Spinal cord (tissue), 10 donors: Measurements from ENCODE around the gene ZER1. TPM values are rescaled to one million over a fixed set of nuclear protein-coding genes. Genes with fewer than 3 reads are reported as not detected.

ENCODE experiments used
- DNase-seq, 6 donors: peaks; one replicate each; pipeline versions ENCODE4 v3.0.0 to v3.0.0-alpha.2; 2013 to 2015; ENCODE audit warnings: low spot score in 6 of 6, low read depth in 4 of 6
- H3K27ac ChIP-seq: one replicate; pipeline ENCODE4 v1.5.1; 2013; ENCODE audit warnings: low read depth, low read length, control low read depth
- H3K27me3 ChIP-seq: one replicate; pipeline ENCODE4 v1.6.1; 2013; ENCODE audit warnings: low read length; ENCODE audit not compliant: control insufficient read depth, insufficient read depth
- H3K36me3 ChIP-seq: one replicate; pipeline ENCODE4 v1.6.1; 2013; ENCODE audit warnings: low read length; ENCODE audit not compliant: control insufficient read depth, insufficient read depth
- H3K4me1 ChIP-seq: one replicate; pipeline ENCODE4 v1.6.1; 2013; ENCODE audit warnings: low read length; ENCODE audit not compliant: control insufficient read depth, insufficient read depth
- H3K4me3 ChIP-seq: one replicate; pipeline ENCODE4 v1.5.1; 2013; ENCODE audit warnings: low read depth, low read length, control low read depth
- H3K9me3 ChIP-seq: one replicate; pipeline ENCODE4 v1.6.1; 2013; ENCODE audit warnings: low read length; ENCODE audit not compliant: control insufficient read depth, insufficient read depth
- WGBS: methylation state at CpG from one replicate; pipeline ENCODE4 v1.1.5; 2013; ENCODE audit warnings: missing lambda C conversion rate; ENCODE audit not compliant: insufficient coverage; 5-methylcytosine and 5-hydroxymethylcytosine counted together
- long read RNA-seq, 4 donors: transcript quantifications; one replicate each; lab custom pipeline, GENCODE V29; 2026
- polyA plus RNA-seq, 2 donors: library from polyadenylated mRNA; unstranded; fragments of 120-200 nt; gene quantifications; one replicate each; pipeline ENCODE4 v1.2.1, GENCODE V29; 2013; ENCODE audit not compliant: insufficient read length in 2 of 2
- total RNA-seq, 2 donors: library from RNA; depleted of rRNA in 1 of 2; stranded (reverse); fragments of 120-200 nt in 1 of 2; fragments of >200 nt in 1 of 2; gene quantifications; one replicate each; pipeline versions ENCODE4 v1.2.3 to v1.2.4, GENCODE V29; 2013 to 2014
- donor health status: healthy.

ZER1 gene
- total RNA-seq = 10 to 100 TPM; 23.1 to 34.1 TPM
- 10 to 100 TPM; 51.5 to 55.3 TPM for polyA plus RNA-seq
- long read RNA-seq, donor 1, full-length matches to known transcripts = 4 of 20 reads
- long read RNA-seq, donor 1, partial matches to known transcripts = 6 of 20 reads
- long read RNA-seq, donor 1, other reads (novel, unspliced or antisense) = 10 of 20 reads
- long read RNA-seq, donor 2, full-length matches to known transcripts = 2 of 2 reads
- long read RNA-seq, donor 2, partial matches to known transcripts = 0 of 2 reads
- long read RNA-seq, donor 2, other reads (novel, unspliced or antisense) = 0 of 2 reads
- long read RNA-seq, donor 3, full-length matches to known transcripts = 3 of 8 reads
- long read RNA-seq, donor 3, partial matches to known transcripts = 0 of 8 reads
- long read RNA-seq, donor 3, other reads (novel, unspliced or antisense) = 5 of 8 reads
- long read RNA-seq, donor 4, full-length matches to known transcripts = 3 of 3 reads
- long read RNA-seq, donor 4, partial matches to known transcripts = 0 of 3 reads
- long read RNA-seq, donor 4, other reads (novel, unspliced or antisense) = 0 of 3 reads

DNA sequence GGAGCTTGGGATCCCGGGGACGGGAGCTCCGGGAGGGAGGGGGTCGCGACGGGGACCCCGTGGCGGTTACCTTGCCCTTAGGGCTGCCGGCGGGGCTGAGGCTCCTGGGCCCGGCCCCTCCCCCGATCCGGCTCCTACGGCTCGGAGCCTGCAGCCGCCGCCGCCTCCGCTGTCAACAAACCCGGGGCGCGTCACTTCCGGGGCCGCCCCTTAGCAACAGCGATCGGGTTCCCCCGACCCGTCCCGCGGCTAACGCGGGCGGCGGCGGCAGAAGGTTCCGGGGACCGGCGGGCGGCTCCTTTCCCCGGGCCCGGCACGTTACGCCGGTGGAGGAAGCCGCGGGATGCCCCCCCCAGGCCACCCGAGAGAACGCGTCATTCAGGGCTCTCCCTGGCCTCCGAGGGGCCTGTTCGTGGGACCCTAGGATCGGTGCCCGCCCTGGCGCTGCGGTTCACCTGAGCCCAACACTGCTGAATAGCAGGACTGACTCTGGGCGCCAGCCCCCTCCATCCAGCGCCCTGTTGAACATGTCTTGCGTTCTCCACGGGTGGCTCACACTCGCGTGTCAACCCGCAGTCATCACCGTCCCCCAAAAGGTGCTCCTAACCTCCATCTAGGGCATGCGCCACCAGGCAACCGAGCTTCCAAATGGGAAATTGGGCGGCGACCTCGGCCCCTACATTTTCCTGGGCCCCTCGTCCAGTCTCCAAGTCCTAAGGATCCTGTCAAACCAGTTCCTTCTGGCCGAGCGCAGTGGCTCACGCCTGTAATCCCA, at the start of gene ZER1:
TSS of gene ZER1 (minus strand) at position 183 of the 775 bp plus-strand sequence. CDS start 16,362 bp downstream, outside the sequence.
- Histone ChIP-seq H3K9me3 (peaks cover 2% of the 10 kb centered on the region), H3K27ac (peak within 1 kb of the TSS; percentile 90), H3K4me3 (peak within 1 kb of the TSS; percentile 92), H3K36me3 (peaks cover 16% of the 10 kb centered on the region), H3K4me1 (peaks cover 28% of the 10 kb centered on the region), H3K27me3 (no peaks in the 10 kb centered on the region)
- whole genome bisulfite sequencing = under 1% methylated on average over 72 of the region's 72 CpGs
- peak; percentile 72 to 97 (median 84) for DNase-seq

DNA sequence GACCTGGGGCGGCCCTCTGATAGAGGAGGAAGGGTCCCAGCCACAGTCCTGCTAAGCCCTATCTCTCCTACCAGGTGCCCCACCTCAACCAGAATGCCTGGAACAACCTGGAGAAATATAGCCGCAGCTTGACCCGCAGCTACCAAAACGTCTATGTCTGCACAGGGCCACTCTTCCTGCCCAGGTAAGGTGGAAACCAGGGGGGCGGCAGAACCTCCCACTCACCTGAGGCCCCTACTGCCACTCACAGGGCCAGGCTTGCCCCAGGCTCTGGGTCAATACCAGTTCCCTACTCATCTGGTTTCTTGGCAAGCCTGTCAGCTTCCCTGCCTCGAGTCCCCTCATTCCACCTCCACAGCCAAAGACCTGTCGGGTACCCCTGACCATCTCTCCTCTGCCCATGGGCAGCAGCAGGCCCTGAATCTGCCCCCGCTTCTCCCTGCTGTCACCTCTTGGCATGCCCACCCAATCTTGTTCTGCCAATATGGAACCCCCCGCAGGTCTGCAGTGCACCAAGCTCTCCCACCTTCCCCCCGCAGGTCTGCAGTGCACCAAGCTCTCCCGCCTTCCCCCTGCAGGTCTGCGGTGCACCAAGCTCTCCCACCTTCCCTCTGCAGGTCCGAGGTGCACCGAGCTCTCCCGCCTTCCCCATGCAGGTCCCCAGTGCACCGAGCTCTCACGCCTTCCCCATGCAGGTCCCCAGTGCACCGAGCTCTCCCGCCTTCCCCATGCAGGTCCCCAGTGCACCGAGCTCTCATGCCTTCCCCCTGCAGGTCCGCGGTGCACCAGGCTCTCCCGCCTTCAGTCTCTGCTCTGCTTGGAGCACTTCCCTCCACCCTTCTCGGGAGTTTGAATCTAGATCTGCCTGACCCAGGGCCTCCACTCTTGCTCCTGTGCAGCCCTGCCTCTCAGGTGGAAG, 49.2 kb upstream of the ZER1 start:
- Histone ChIP-seq H3K4me3 (no peak overlapping the region), H3K4me1 (peaks cover 26% of the 10 kb centered on the region), H3K27me3 (no peaks in the 10 kb centered on the region), H3K27ac (no peak overlapping the region), H3K36me3 (peaks cover 61% of the 10 kb centered on the region), H3K9me3 (no peaks in the 10 kb centered on the region)
- DNase-seq = no peak
- 92% methylated on average over 24 of the region's 24 CpGs for WGBS

DNA sequence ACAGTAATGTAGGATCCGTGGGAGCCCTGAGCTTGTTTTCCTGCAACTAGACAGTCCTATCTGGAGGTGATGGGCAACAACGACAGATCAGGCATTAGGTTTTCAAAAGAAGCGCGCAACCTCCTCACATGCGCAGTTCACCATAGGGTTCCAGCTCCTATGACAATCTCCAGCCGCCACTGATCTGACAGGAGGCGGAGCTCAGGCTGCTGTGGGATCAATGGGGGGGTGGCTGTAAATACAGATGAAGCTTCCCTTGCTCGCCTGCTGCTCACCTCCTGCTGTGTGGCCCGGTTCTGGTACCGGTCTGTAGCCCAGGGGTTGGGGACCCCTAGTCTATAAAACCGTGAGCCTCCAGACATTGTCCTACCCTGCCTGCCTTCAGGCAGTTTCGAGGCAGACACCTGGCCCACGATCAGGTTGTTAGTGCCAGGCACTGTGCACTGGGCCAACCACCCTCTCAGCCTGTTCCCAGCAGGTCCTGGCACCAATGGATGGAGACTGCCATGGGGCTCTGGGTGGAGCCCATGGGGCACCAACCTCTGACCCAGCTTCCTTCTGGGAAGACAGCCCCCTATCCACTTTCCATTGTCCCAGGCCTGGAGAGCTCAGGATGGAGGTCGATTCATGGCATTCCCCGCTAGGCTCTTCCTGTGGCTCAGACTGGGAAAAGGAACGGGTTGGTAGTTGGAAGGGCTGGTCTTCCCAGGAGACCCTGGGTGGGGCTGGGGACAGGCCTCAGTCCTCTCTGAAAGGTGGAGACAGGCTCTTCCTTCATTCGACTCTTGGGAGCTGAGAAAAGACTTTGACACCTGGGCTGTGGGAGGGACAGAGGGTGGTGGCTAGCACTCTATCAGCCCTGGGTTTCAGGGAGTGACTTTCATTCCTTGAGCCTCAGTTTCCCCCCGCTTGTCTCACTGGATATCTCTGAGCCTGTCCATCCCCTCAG, 48.3 kb upstream of the ZER1 start:
- DNase-seq = peak in 3 of 6 donors; percentile 19 to 83 (median 45)
- no peak overlapping the region for H3K27ac ChIP-seq
- WGBS = 64% methylated on average over 11 of the region's 18 CpGs

DNA sequence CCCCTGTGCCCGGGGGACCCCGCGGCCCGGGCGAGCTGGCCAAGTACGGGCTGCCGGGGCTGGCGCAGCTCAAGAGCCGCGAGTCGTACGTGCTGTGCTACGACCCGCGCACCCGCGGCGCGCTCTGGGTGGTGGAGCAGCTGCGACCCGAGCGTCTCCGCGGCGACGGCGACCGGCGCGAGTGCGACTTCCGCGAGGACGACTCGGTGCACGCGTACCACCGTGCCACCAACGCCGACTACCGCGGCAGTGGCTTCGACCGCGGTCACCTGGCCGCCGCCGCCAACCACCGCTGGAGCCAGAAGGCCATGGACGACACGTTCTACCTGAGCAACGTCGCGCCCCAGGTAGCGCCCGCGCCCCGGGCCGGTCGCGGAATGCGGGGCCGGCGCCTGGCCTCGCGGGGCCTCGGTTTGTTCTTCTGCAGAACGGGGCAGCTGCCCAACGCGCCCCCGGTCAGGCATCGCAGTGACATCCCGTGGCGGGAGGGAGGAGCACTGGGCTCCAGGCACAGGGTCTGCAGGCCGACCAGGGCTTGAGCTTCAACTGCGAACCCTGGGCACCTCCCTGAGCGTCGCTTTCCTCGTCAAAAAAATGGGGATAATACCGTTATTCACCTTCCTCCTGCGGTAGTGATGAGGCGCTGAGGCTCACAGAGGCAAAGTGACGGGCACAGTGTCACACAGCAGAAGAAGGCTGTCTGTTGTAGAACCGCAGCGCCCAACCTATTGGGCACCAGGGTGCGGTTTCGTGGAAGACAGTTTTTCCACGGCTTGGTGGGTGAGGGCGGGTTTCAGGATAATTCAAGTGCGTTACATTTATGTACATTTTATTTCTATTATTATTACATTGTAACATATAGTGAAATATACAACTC, 47.4 kb upstream of the ZER1 start:
- peaks cover 26% of the 10 kb centered on the region for H3K4me1 ChIP-seq
- peaks cover 43% of the 10 kb centered on the region for H3K36me3 ChIP-seq
- no peaks in the 10 kb centered on the region for H3K9me3 ChIP-seq
- 4% methylated on average over 85 of the region's 90 CpGs for WGBS
- H3K4me3 ChIP-seq = peak overlapping the region; percentile 31
- no peak overlapping the region for H3K27ac ChIP-seq
- peak in 3 of 6 donors; percentile 19 to 73 (median 70) for DNase-seq
- H3K27me3 ChIP-seq = no peaks in the 10 kb centered on the region

More for the DNA sequence above, 48.3 kb upstream of the ZER1 start:
- peaks cover 52% of the 10 kb centered on the region for H3K36me3 ChIP-seq
- peak overlapping the region; percentile 31 for H3K4me3 ChIP-seq
- H3K4me1 ChIP-seq = peaks cover 26% of the 10 kb centered on the region
- H3K27me3 ChIP-seq = no peaks in the 10 kb centered on the region
- no peaks in the 10 kb centered on the region for H3K9me3 ChIP-seq

DNA sequence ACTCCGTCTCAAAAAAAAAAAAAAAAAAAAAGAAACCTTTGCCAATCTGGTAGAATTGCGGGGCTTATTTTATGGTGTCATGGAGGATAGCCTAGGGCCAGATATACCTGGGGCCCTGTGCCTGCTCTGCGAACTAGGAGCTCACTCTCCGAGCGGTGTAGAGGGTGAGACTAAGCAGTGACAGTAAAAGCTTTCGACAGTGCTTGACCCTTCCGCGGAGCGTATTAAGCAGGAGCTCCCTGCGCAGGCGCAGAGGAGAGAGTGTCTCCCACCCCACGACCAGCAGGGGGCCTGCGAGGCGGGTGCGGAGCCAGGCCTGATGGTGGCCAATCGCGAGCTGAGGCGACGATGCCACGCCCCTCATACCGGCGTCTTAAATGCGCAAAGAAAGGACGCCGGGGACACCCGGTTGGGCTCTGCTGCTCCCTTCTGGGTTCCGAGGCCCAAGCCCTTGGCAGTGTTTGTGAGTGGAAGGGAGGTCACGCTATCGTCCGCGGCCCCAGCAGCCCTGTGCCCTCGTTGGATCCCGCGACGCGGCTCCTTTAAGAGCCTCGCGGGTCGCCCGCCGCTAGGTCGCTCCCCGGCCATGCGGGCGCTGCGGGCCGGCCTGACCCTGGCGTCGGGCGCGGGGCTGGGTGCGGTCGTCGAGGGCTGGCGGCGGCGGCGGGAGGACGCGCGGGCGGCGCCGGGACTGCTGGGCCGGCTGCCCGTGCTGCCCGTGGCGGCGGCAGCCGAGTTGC, 46.5 kb upstream of the ZER1 start, which contains the start of gene ENDOG:
TSS of gene ENDOG (plus strand) at position 402 of the 740 bp plus-strand sequence. CDS start at position 587, 185 bp downstream.
- peaks cover 26% of the 10 kb centered on the region for H3K4me1 ChIP-seq
- peak within 1 kb of the TSS; percentile 65 for H3K4me3 ChIP-seq
- peaks cover 35% of the 10 kb centered on the region for H3K36me3 ChIP-seq
- H3K9me3 ChIP-seq = no peaks in the 10 kb centered on the region
- H3K27ac ChIP-seq = peak within 1 kb of the TSS; percentile 65
- H3K27me3 ChIP-seq = no peaks in the 10 kb centered on the region
- WGBS = under 1% methylated on average over 69 of the region's 70 CpGs
- peak; percentile 90 to 99 (median 96) for DNase-seq

DNA sequence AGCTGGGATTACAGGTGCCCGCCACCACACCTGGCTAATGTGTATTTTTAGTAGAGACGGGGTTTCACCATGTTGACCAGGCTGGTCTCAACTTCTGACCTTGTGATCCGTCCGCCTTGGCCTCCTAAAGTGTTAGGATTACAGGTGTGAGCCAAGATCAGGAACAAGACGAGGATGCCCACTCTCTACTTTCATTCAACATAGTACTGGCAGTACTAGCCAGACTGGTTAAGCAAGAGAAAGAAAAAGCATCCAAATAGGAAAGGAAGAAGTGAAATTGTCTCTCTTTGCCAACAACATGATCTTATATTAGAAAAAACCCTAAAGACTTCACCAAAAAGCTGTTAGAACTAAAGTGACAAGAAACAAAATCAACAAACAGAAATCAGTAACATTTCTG, 39.1 kb upstream of the ZER1 start:
- Histone ChIP-seq H3K9me3 (no peaks in the 10 kb centered on the region), H3K4me1 (no peaks in the 10 kb centered on the region), H3K27ac (no peak overlapping the region), H3K4me3 (no peak overlapping the region), H3K27me3 (no peaks in the 10 kb centered on the region), H3K36me3 (peaks cover 38% of the 10 kb centered on the region)
- no peak for DNase-seq
- WGBS = 90% methylated on average over 2 of the region's 5 CpGs

DNA sequence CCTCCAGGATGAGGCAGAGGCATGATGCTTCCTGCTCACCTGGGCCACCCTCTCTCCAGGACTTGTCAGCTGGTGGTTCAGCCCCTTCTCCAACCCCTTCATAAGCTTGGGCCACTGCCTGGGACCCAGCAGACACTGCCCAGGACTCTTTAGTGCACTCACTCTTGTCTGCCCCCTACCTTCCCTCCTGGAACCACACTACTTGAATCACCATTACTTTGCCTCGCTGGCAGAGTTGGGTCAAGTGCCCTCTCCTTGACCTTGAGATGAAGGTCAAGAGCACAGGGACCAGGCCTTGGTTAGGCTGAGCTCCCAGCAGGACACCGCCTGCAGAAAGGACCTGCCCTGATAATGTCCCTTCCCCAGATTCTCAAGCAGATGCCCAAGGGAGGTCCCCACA, 38.1 kb upstream of the ZER1 start:
- H3K27me3 ChIP-seq = no peaks in the 10 kb centered on the region
- H3K4me3 ChIP-seq = no peak overlapping the region
- 75% methylated on average over 2 of the region's 2 CpGs for WGBS
- H3K9me3 ChIP-seq = no peaks in the 10 kb centered on the region
- H3K27ac ChIP-seq = no peak overlapping the region
- H3K4me1 ChIP-seq = no peaks in the 10 kb centered on the region
- DNase-seq = no peak
- H3K36me3 ChIP-seq = peaks cover 48% of the 10 kb centered on the region
